Erythroblast (primary cell): ENCODE data around the gene MIER2.

Experiments used
- GATA1 ChIP-seq: IDR thresholded peaks from 2 replicates; pipeline ENCODE4 v1.6.1; 2011; ENCODE audit warnings: low read depth, mild to moderate bottlenecking, control low read depth, low read length, moderate library complexity
- POLR2A ChIP-seq: IDR thresholded peaks from 2 replicates; pipeline ENCODE4 v1.6.1; 2011; ENCODE audit warnings: mild to moderate bottlenecking, low read length

GRCh38 chr19:291561-292280 lies 52.9 kb downstream of the MIER2 start:
- no peak for TF ChIP-seq POLR2A
- no peak for TF ChIP-seq GATA1
